GM10266 (cell line): Measurements from ENCODE around the gene PIEZO2.

Source experiments
- DNase-seq: peaks from one replicate; pipeline ENCODE4 v3.0.0; 2012; ENCODE audit errors: extremely low spot score
- CTCF ChIP-seq: IDR thresholded peaks from 2 replicates; pipeline ENCODE4 v1.5.1; 2012; ENCODE audit warnings: mild to moderate bottlenecking, low read depth; ENCODE audit not compliant: control insufficient read depth, insufficient read depth; ENCODE audit errors: missing control alignments

The PIEZO2 gene

DNA sequence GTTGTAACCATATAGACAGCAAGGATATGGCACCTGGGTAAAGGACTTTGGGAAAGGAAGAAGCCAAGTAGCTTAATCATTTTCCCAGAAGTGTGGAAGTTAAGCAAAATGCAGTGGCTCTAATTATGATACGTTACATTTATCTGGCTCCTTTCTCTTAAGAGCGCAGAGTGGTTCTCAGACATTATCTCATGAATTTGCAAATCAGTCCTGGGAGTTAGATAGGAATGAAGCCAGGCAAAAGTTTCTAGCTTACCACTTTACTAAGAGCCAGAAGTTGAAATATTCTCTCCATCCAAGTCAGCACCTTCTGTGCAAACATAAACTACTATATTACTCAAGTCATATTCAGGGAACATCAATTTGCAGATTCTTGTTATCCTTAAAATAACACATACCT, 10.9 kb upstream of the PIEZO2 start:
- DNase-seq: no peak
- no peak for TF ChIP-seq CTCF

DNA sequence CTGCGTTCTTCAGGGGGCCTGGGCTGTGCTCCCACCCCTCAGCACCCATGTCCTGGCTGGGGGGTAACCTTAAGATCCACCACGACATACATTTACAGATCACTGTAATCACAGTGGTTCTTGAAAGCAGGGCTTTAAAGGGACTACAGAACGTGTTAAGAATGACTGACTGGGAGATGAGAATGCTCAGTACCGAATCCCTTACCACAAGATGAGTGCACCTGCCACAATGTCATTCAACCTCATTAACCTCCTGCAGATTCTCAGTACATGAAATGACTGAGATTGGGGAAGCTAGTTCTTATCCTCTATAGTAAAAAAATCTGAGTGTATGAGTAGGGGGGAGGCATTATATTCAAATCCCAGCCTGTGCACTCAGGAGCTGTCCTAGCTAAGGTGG, 10.5 kb upstream of the PIEZO2 start:
- TF ChIP-seq CTCF: no peak
- no peak for DNase-seq

DNA sequence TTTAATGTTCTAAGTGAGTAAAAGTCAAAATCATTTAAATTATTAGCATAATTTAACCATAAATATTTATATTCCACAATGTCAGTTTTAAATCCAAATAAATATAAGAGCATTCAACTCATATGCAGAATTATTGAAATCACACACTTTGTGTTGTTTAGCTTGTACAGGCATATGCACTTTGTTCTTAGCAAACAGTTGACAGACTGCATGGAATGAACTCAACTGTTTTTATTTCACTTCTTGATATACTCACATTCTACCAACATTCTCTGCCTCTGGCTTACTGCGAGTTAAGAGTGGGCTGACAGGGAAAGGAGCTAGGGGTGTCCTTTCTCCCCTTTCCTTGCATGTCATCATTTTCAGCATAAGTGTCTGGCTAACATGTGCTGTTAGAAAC, 7.6 kb upstream of the PIEZO2 start:
- no peak for DNase-seq
- TF ChIP-seq CTCF: no peak

DNA sequence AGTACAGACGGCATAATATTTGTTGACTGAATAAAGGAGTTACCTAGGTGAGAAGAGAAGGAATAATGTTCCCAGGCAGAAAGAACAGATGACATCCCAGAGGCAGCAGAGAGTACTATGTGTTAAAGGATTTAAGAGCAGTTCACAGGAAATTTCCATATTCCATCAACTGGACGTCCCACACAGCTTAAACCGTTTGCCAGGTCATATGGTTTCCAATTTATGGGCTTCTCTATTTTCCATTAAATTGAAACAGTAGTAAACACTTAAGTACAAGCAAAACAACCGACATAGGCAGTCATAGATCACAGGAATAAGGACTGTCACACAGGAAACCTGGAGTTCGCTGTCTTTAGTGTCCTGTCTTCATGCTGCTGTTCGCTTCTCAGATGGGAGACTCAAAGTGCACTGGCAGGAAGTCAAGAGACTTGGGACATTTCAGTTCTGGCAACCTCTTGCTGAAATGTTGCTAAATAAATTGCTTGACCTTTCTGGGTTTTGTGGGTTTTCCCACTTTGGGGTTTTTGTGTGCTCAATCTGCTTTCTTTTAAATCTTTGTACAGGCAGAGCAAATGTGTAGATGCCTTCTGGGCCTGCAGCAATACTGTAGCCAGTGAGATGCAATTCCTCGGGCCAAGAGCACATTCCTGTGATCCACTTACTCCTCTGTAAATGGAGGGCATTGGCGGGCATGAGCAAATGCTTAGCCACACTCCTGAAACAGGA, 5.8 kb upstream of the PIEZO2 start:
- no peak for TF ChIP-seq CTCF

GRCh38 chr18:11154368-11154989, 5.1 kb upstream of the PIEZO2 start:
- TF ChIP-seq CTCF: peak; percentile 44
- peak; percentile 50 for DNase-seq

More for the DNA sequence above, 5.8 kb upstream of the PIEZO2 start:
- no peak for DNase-seq

DNA sequence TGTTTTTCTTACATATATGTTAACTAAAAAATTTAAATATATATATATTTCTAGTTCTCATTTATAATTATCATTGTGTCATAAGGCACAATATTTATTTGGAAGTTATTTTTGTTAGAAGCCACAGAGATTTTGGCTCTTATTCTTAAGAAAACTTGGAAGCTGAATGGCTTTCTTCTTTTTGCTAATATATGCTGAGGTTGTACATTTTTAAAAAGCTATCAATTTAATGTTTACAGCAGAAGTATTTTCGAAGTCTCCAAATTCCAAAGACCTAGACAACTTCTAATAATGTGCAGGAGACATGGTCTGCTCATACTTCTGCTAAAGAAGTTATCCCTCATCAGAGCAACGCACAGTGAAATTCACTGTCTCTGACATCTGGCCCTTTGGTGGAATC, 3.7 kb upstream of the PIEZO2 start:
- TF ChIP-seq CTCF: no peak

DNA sequence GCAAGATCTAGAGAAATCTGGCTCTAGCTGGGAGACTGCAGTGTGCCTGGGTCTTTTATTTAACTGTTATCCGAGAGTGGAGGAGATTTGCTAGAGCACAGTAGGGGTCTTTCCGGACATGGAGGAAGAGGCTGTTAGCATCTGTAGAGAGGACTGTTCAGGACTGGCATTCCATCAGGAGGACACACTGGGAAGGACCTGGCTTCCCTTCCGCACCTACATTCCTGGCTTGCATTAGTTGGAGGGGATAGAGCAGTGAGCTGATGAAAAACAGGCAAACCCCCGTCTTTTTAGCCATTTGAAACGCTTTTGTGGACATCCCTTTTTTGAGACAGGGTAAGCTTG, 874 bp upstream of the PIEZO2 start:
- TF ChIP-seq CTCF: no peak
- DNase-seq: no peak

More for the DNA sequence above, 3.7 kb upstream of the PIEZO2 start:
- DNase-seq: no peak
